Heart right ventricle (tissue), 16 donors: Measurements from ENCODE around the gene GPR15. TPM values are rescaled to one million over a fixed set of nuclear protein-coding genes. Genes with fewer than 3 reads are reported as not detected.

Source experiments
- ATAC-seq, 8 donors: fragments of 200-7000 bp; cut with Tn5 transposase; one replicate each; pipeline ENCODE4 v1.9.1; 2020; ENCODE audit warnings: mild to moderate bottlenecking in 8 of 8, moderate library complexity in 8 of 8, moderate number of reproducible peaks in 1 of 8
- DNase-seq, 2 donors: peaks; one replicate each; pipeline ENCODE4 v3.0.0-alpha.2; 2020
- H3K27ac ChIP-seq, 10 donors: fragments of 200-600 bp; sonication (generic) in 2 of 10; one replicate each; pipeline versions ENCODE4 v1.5.0 to v1.8.0; 2020 to 2022; ENCODE audit warnings: mild to moderate bottlenecking in 3 of 10
- H3K27me3 ChIP-seq, 7 donors: fragments of 200-600 bp; one replicate each; pipeline ENCODE4 v1.8.0; 2021 to 2022; ENCODE audit warnings: mild to moderate bottlenecking in 2 of 7
- H3K36me3 ChIP-seq, 9 donors: fragments of 200-600 bp; sonication (generic) in 1 of 9; one replicate each; pipeline versions ENCODE4 v1.5.0 to v1.8.0; 2020 to 2022; ENCODE audit warnings: mild to moderate bottlenecking in 2 of 9
- H3K4me1 ChIP-seq, 9 donors: fragments of 200-600 bp; sonication (generic) in 1 of 9; one replicate each; pipeline versions ENCODE4 v1.5.0 to v1.8.0; 2020 to 2022; ENCODE audit warnings: mild to moderate bottlenecking in 4 of 9
- H3K4me3 ChIP-seq, 10 donors: fragments of 200-600 bp; sonication (generic) in 2 of 10; one replicate each; pipeline versions ENCODE4 v1.5.0 to v1.8.0; 2020 to 2022; ENCODE audit warnings: mild to moderate bottlenecking in 7 of 10, moderate library complexity in 2 of 10
- H3K9me3 ChIP-seq, 11 donors: fragments of 200-600 bp in 10 of 11; sonication (generic) in 2 of 11; one replicate each; pipeline versions ENCODE4 v1.5.0 to v1.8.0; 2013 to 2022; ENCODE audit warnings: mild to moderate bottlenecking in 2 of 11, control low read depth in 1 of 11, moderate library complexity in 1 of 11
- CTCF ChIP-seq, 9 donors: fragments of 200-600 bp; sonication (generic) in 2 of 9; IDR thresholded peaks; one replicate each; pipeline versions ENCODE4 v1.5.0 to v1.8.0; 2021 to 2022; ENCODE audit warnings: antibody characterized with exemption in 9 of 9, mild to moderate bottlenecking in 5 of 9, moderate library complexity in 1 of 9
- WGBS, 2 donors: extraction: QIAGEN DNeasy Blood & Tissue Kit; methylation state at CpG; one replicate each; pipeline ENCODE4 v1.1.7; 2013; ENCODE audit warnings: inconsistent platforms in 1 of 2; 5-methylcytosine and 5-hydroxymethylcytosine counted together
- intact Hi-C, 10 donors: fragments of 100-400 bp; cut with DNase I; formaldehyde crosslinking; loops; one replicate each; pipeline versions ENCODE4 v1.11.1 to v1.14.2; 2022
- polyA plus RNA-seq, 2 donors: library from polyadenylated mRNA; stranded (reverse); fragments of 200-250 nt; gene quantifications; one replicate each; pipeline ENCODE4 v1.2.3, GENCODE V29; 2013
- total RNA-seq, 10 donors: library from RNA; stranded (reverse); fragmentation: NEBNext Ultra II Directional in 3 of 10; extraction: Animal tissue kit (Norgen Biotek cat#: 25700) in 3 of 10; gene quantifications; one replicate each; pipeline versions ENCODE4 v1.2.1 to v1.2.4, GENCODE V29; 2021 to 2023
- donor health status: Arrhythmogenic right ventricular cardiomyopathy.
- donor health status: ischemic (EF 13 %, LVEDD 7.1; RV severe dilation, severe dysfunction).
- donor health status: healthy with polysubstance abuse.
- donor health status: DM: no; HTN: yes; CAD: no.
- donor health status: DM: no; HTN: no; CAD: no.
- donor health status: ischemic (EF 25% LVEDD 6.9; RV normal size, moderate dysfunction).
- donor health status: ischemic (EF 25% LVEDD 5.7; RV mildly dilated, moderate dysfunction).
- donor health status: healthy.
- donor health status: DM: yes; HTN: yes; CAD: no.
- donor health status: Ischemic cardiomyopathy.
- donor health status: ischemic (EF 35%, LVEDD 5.7; RV mildly dilated, moderate dysfunction).
- donor health status: nonischemic (EF 11% LVEDD 7.7; RV severe dilation, severe dysfunction).
- donor health status: DM: yes; HTN: yes; CAD: no.
- donor health status: PGD.
- donor health status: ischemic (EF 29% LVEDD 5.4; RV normal size, mild dysfunction).
- donor health status: nonischemic (EF 23%, LVEDD 6.1; RV moderate dilation, normal function).

Gene GPR15
- total and polyA plus RNA-seq, 12 donors, result 0.21 TPM; not detected in 11

- TF ChIP-seq CTCF (IDR thresholded peaks at IDR 0.05), result no peak
- peaks cover 0 to 38% (median 0%) of the 10 kb centered on the region in 9 donors for H3K4me1 ChIP-seq
- peaks cover 0 to 4% (median 0%) of the 10 kb centered on the region in 11 donors for H3K9me3 ChIP-seq
- H3K36me3 ChIP-seq, result no peaks in the 10 kb centered on the region
- DNase-seq (no peak), ATAC-seq (no peak)
- 71 to 76% methylated on average over 7 of the region's 7 CpGs for WGBS, 2 donors
- no peak overlapping the region for H3K4me3 ChIP-seq
- peak overlapping the region in 1 of 10 donors; percentile 69 for H3K27ac ChIP-seq
- intact Hi-C loops, result no loop called here
- H3K27me3 ChIP-seq, result no peaks in the 10 kb centered on the region
These were observed 32.7 kb downstream of the GPR15 start for GRCh38 chr3:98564282-98565005.

- H3K4me3 ChIP-seq, result no peak overlapping the region
- WGBS, 2 donors, result 41 to 56% methylated on average over 3 of the region's 3 CpGs
- intact Hi-C loops, result no loop called here
- DNase-seq, result no peak
- no peaks in the 10 kb centered on the region for H3K9me3 ChIP-seq
- no peaks in the 10 kb centered on the region for H3K27me3 ChIP-seq
- H3K36me3 ChIP-seq, result no peaks in the 10 kb centered on the region
- ATAC-seq, result no peak
- TF ChIP-seq CTCF (IDR thresholded peaks at IDR 0.05), result no peak
- peaks cover 0 to 38% (median 0%) of the 10 kb centered on the region in 9 donors for H3K4me1 ChIP-seq
- H3K27ac ChIP-seq, result peak overlapping the region in 1 of 10 donors; percentile 46
These were observed 33.5 kb downstream of the GPR15 start for GRCh38 chr3:98565237-98565643.

- WGBS, 2 donors, result 86 to 88% methylated on average over 6 of the region's 6 CpGs
- peak overlapping the region in 1 of 10 donors; percentile 46 for H3K27ac ChIP-seq
- no peak for TF ChIP-seq CTCF (IDR thresholded peaks at IDR 0.05)
- no peaks in the 10 kb centered on the region for H3K9me3 ChIP-seq
- H3K36me3 ChIP-seq, result no peaks in the 10 kb centered on the region
- ATAC-seq (no peak), DNase-seq (no peak)
- H3K4me3 ChIP-seq, result no peak overlapping the region
- peaks cover 0 to 38% (median 0%) of the 10 kb centered on the region in 9 donors for H3K4me1 ChIP-seq
- intact Hi-C loops, result no loop called here
- H3K27me3 ChIP-seq, result no peaks in the 10 kb centered on the region
These were observed 34.1 kb downstream of the GPR15 start for GRCh38 chr3:98565843-98566242.

GRCh38 chr3:98567666-98568270 is 36.0 kb downstream of the GPR15 start:
- ATAC-seq (no peak), DNase-seq (no peak)
- 81 to 90% methylated on average over 2 of the region's 2 CpGs for WGBS, 2 donors
- Histone ChIP-seq H3K9me3 (no peaks in the 10 kb centered on the region), H3K4me1 (peaks cover 0 to 30% (median 0%) of the 10 kb centered on the region in 9 donors), H3K27ac (peak overlapping the region in 1 of 10 donors; percentile 7), H3K27me3 (no peaks in the 10 kb centered on the region), H3K36me3 (no peaks in the 10 kb centered on the region), H3K4me3 (no peak overlapping the region)
- intact Hi-C loops, result no loop called here
- TF ChIP-seq CTCF (IDR thresholded peaks at IDR 0.05), result no peak
